Nephron progenitor cell (in vitro differentiated cells): ENCODE results near the gene RHOV.

ENCODE experiments used
- DNase-seq: peaks from one replicate; pipeline ENCODE4 v3.0.0; 2021
- H3K27ac Mint-ChIP-seq: 2 replicates; pipeline ENCODE4 v1.8.0; 2021; ENCODE audit warnings: mild to moderate bottlenecking, moderate library complexity, mixed read lengths
- H3K27me3 Mint-ChIP-seq: 2 replicates; pipeline ENCODE4 v1.8.0; 2021; ENCODE audit warnings: mild to moderate bottlenecking, low read depth, mixed read lengths; ENCODE audit not compliant: poor library complexity
- H3K36me3 Mint-ChIP-seq: 2 replicates; pipeline ENCODE4 v1.8.0; 2021; ENCODE audit warnings: low read depth, mixed read lengths
- H3K4me1 Mint-ChIP-seq: 2 replicates; pipeline ENCODE4 v1.8.0; 2021; ENCODE audit warnings: mixed read lengths
- H3K4me3 Mint-ChIP-seq: 2 replicates; pipeline ENCODE4 v1.8.0; 2021; ENCODE audit warnings: mild to moderate bottlenecking, moderate library complexity, mixed read lengths
- H3K9me3 Mint-ChIP-seq: 2 replicates; pipeline ENCODE4 v1.8.0; 2021; ENCODE audit warnings: mild to moderate bottlenecking, moderate library complexity, mixed read lengths
- TF ChIP-seq, protein P1 (sequence below): fragments of 200-600 bp; sonication (generic); IDR thresholded peaks from 2 replicates; pipeline ENCODE4 v1.5.0; 2021; ENCODE audit warnings: antibody characterized with exemption

RHOV gene

DNA sequence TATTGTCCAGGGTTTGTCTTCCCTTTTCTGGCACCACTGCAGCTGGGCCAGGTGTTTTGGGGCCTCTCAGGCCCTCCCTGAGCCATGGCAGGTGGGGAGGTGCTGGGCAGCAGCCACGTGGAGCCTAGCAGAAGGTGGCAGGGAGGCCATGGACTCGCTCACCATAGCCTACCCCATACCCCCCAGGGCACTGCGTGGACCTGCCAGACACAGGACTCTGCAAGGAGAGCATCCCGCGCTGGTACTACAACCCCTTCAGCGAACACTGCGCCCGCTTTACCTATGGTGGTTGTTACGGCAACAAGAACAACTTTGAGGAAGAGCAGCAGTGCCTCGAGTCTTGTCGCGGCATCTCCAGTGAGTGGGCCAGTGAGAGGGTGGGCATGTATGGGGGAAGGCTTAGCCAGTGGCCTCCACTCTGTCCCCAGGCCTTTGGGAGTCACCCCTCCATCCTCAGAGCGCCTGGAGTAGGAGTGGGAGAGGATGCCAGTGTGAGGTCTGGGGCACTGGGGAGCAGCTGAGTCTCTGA, 18.3 kb downstream of the RHOV start:
- peaks cover 42% of the 10 kb centered on the region for H3K4me1 Mint-ChIP-seq
- H3K9me3 Mint-ChIP-seq, result no peaks in the 10 kb centered on the region
- no peak overlapping the region for H3K4me3 Mint-ChIP-seq
- DNase-seq, result no peak
- TF ChIP-seq, protein P1, sequence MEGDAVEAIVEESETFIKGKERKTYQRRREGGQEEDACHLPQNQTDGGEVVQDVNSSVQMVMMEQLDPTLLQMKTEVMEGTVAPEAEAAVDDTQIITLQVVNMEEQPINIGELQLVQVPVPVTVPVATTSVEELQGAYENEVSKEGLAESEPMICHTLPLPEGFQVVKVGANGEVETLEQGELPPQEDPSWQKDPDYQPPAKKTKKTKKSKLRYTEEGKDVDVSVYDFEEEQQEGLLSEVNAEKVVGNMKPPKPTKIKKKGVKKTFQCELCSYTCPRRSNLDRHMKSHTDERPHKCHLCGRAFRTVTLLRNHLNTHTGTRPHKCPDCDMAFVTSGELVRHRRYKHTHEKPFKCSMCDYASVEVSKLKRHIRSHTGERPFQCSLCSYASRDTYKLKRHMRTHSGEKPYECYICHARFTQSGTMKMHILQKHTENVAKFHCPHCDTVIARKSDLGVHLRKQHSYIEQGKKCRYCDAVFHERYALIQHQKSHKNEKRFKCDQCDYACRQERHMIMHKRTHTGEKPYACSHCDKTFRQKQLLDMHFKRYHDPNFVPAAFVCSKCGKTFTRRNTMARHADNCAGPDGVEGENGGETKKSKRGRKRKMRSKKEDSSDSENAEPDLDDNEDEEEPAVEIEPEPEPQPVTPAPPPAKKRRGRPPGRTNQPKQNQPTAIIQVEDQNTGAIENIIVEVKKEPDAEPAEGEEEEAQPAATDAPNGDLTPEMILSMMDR, result no peak
- no peak overlapping the region for H3K27ac Mint-ChIP-seq
- no peaks in the 10 kb centered on the region for H3K36me3 Mint-ChIP-seq
- peaks cover 6% of the 10 kb centered on the region for H3K27me3 Mint-ChIP-seq

DNA sequence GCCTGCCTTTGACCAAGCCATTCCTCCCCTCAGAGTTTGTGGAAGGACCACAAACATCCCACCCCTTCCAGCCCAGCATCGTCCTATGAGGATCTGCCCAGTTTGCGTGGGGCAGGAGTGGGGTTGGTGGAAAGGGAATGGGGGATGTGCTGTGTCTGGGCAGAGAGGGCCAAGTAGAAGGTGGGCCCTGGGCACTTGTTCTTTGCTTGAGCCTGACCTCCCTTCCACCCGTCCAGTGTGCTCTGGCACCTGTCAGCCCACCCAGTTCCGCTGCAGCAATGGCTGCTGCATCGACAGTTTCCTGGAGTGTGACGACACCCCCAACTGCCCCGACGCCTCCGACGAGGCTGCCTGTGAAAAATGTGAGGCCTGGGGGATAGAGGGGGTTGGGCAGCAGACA, 19.9 kb downstream of the RHOV start:
- no peaks in the 10 kb centered on the region for H3K36me3 Mint-ChIP-seq
- no peak overlapping the region for H3K4me3 Mint-ChIP-seq
- no peaks in the 10 kb centered on the region for H3K9me3 Mint-ChIP-seq
- TF ChIP-seq, protein P1, result no peak
- H3K4me1 Mint-ChIP-seq, result peaks cover 41% of the 10 kb centered on the region
- H3K27me3 Mint-ChIP-seq, result peaks cover 6% of the 10 kb centered on the region
- no peak for DNase-seq
- H3K27ac Mint-ChIP-seq, result no peak overlapping the region

DNA sequence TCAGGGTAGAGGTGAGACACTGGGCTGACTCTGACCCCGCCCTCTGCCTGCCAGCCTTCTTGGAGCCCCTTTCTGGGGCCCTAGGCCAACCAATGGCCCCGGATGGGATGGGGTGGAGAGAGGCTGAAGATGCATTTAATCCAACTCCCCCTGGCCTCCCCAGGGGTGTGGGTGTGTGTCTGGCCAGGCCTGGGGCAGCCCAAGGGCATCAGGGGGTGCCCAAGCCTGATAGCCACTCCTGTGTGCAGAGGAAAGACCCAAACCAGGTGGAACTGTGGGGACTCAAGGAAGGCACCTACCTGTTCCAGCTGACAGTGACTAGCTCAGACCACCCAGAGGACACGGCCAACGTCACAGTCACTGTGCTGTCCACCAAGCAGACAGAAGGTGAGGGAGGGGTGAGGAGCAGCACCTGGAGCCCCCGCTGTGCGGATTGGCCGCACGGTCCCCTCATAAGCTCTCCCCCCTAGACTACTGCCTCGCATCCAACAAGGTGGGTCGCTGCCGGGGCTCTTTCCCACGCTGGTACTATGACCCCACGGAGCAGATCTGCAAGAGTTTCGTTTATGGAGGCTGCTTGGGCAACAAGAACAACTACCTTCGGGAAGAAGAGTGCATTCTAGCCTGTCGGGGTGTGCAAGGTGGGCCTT, 20.7 kb downstream of the RHOV start:
- peaks cover 8% of the 10 kb centered on the region for H3K27me3 Mint-ChIP-seq
- H3K36me3 Mint-ChIP-seq, result no peaks in the 10 kb centered on the region

DNA sequence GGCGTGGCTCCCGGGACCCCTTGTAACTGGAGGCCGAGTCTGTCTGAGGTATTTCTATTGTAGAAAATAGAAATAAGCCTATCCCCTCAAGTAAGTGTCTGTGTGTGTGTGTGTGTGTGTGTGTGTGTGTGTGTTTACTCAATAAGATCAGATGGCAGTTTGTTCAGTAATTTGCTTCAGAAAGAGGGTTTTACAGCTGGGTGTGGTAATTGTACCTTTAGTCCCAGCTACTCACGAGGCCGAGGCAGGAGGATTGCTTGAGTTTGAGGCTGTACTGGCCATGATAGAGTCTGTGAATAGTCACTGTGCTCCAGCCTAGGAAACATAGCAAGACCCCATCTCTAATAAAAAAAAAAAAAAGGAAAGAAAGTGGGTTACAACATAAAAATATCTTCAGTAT, 21.5 kb downstream of the RHOV start:
- DNase-seq, result no peak
- TF ChIP-seq, protein P1, result no peak
- no peaks in the 10 kb centered on the region for H3K36me3 Mint-ChIP-seq
- H3K27ac Mint-ChIP-seq, result no peak overlapping the region
- peaks cover 34% of the 10 kb centered on the region for H3K4me1 Mint-ChIP-seq
- H3K4me3 Mint-ChIP-seq, result no peak overlapping the region
- no peaks in the 10 kb centered on the region for H3K9me3 Mint-ChIP-seq
- H3K27me3 Mint-ChIP-seq, result peaks cover 8% of the 10 kb centered on the region

More for the DNA sequence above, 20.7 kb downstream of the RHOV start:
- no peak for DNase-seq
- H3K27ac Mint-ChIP-seq, result no peak overlapping the region
- H3K4me1 Mint-ChIP-seq, result peaks cover 34% of the 10 kb centered on the region
- no peaks in the 10 kb centered on the region for H3K9me3 Mint-ChIP-seq
- TF ChIP-seq, protein P1, result no peak
- H3K4me3 Mint-ChIP-seq, result no peak overlapping the region

DNA sequence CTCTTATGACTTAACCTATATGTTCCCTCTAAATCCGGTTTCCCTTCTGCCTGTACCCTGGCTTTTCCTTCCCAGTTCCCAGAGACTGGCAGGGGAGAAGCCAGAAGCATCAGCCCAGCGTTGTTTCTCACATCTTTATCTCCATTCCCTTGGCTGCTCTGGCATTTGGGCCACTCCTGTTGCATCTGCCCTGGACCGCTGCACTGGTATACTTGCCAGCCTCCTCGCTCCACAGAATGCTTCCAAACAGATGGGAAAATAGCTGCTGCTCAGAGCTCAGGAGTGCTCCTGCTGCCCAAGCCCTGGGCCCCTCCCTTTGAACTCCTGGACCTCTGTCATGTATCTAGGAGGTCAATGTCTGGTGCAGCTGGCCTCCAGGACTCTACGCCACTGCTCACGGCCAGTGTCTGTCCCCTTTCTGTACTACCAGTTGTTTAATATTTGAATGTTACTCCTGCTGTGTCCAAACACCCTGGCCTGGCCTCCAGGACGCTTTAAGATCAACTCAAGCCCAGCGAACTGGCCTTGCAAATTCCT, 23.4 kb downstream of the RHOV start:
- H3K27me3 Mint-ChIP-seq, result peaks cover 12% of the 10 kb centered on the region
- no peak overlapping the region for H3K27ac Mint-ChIP-seq
- H3K4me1 Mint-ChIP-seq, result peaks cover 47% of the 10 kb centered on the region
- no peaks in the 10 kb centered on the region for H3K9me3 Mint-ChIP-seq
- no peak for DNase-seq
- H3K4me3 Mint-ChIP-seq, result no peak overlapping the region
- no peaks in the 10 kb centered on the region for H3K36me3 Mint-ChIP-seq
- TF ChIP-seq, protein P1, result no peak
